Airway epithelial cell (primary cell): ENCODE results near the gene ACP3. TPM values are rescaled to one million over a fixed set of nuclear protein-coding genes. Genes with fewer than 3 reads are reported as not detected.

ENCODE experiments used
- total RNA-seq: library from RNA; depleted of rRNA; stranded (reverse); fragments of >200 nt; gene quantifications from 2 replicates; pipeline ENCODE4 v1.2.3, GENCODE V29; 2015

Gene ACP3
- total RNA-seq: 3.6 and 4.4 TPM in 2 replicates

GRCh38 chr3:132317229-132317948, at the start of gene ACP3:
TSS of gene ACP3 (plus strand) at chr3:132317407. CDS start at chr3:132317457, 50 bp downstream.

Other genes with a start within 250 kb of the ACP3 start
- 20.2 and 20.9 TPM in 2 replicates for gene DNAJC13, start 100.1 kb downstream of the ACP3 start, total RNA-seq